ENCODE measurements around the gene MT1X.
"Not testable (repeated sequence)": the region's sequence is repeated elsewhere in the genome, so short reads cannot be mapped to it uniquely, and the experiment has no call there.

The MT1X gene

GRCh38 chr16:56710181-56710737 lies 28.0 kb downstream of the MT1X start:
- DNase-seq (ENCODE audit: low read depth in 2 of 2), result no peak

GRCh38 chr16:56711862-56712261 lies 29.6 kb downstream of the MT1X start:
- DNase-seq (ENCODE audit: low read depth in 2 of 2), result no peak

GRCh38 chr16:56713794-56714193 lies 31.5 kb downstream of the MT1X start:
- no peak for DNase-seq (ENCODE audit: low read depth in 2 of 2)

- DNase-seq (ENCODE audit: low read depth in 2 of 2), result no peak
Measured at GRCh38 chr16:56715126-56715525, 32.9 kb downstream of the MT1X start.

- no peak for DNase-seq (ENCODE audit: low read depth in 2 of 2)
Measured at GRCh38 chr16:56716761-56717160, 34.5 kb downstream of the MT1X start.

- not testable (repeated sequence) for DNase-seq (ENCODE audit: low read depth in 2 of 2)
Measured at GRCh38 chr16:56717532-56717931, 35.3 kb downstream of the MT1X start.

- DNase-seq (ENCODE audit: low read depth in 2 of 2), result no peak
Measured at GRCh38 chr16:56722200-56722842, 40.1 kb downstream of the MT1X start.

GRCh38 chr16:56724191-56724590 lies 41.9 kb downstream of the MT1X start:
- no peak for DNase-seq (ENCODE audit: low read depth in 2 of 2)

GRCh38 chr16:56726283-56726682 lies 44.0 kb downstream of the MT1X start:
- no peak for DNase-seq (ENCODE audit: low read depth in 2 of 2)

- DNase-seq (ENCODE audit: low read depth in 2 of 2), result no peak
Measured at GRCh38 chr16:56726926-56727325, 44.7 kb downstream of the MT1X start.

GRCh38 chr16:56728027-56728426 lies 45.8 kb downstream of the MT1X start:
- no peak for DNase-seq (ENCODE audit: low read depth in 2 of 2)

GRCh38 chr16:56728980-56729734 lies 46.9 kb downstream of the MT1X start:
- no peak for DNase-seq (ENCODE audit: low read depth in 2 of 2)

- peak; percentile 76 to 83 for DNase-seq (ENCODE audit: low read depth in 2 of 2)
Measured at GRCh38 chr16:56729735-56730662, 47.7 kb downstream of the MT1X start, which contains the start of gene NUP93. Gene NUP93 (plus strand): TSS chr16:56730129. CDS start chr16:56748248, 18,119 bp downstream.

- no peak for DNase-seq (ENCODE audit: low read depth in 2 of 2)
Measured at GRCh38 chr16:56732366-56732765, 50.1 kb downstream of the MT1X start.

GRCh38 chr16:56732832-56733231 lies 50.6 kb downstream of the MT1X start:
- DNase-seq (ENCODE audit: low read depth in 2 of 2), result no peak

Measured in fibroblast of skin of left biceps (primary cell).